ENCODE data around the gene SCGB1A1.
"Not testable (repeated sequence)": the region's sequence is repeated elsewhere in the genome, so short reads cannot be mapped to it uniquely, and the experiment has no call there.

SCGB1A1 gene

DNA sequence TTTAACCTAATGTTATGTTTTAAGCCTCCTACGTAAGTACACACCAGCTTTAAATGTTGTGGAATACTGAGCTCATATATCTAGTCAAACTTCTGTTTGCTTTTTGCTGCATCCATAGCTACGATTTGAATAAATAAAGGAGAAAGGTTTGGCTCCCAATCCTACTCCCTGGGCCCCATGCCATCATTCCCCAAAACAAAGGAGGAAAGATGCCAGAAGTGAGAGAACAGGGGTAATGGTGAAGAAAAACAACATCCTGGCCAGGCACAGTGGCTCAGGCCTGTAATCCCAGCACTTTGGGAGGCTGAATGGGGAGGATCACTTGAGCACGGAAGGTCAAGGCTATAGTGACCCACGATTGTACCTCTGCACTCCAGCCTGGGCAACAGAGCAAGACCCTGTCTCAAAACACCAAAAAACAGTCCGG, 26.5 kb downstream of the SCGB1A1 start:
- Histone ChIP-seq H3K27me3 (peaks cover 50% of the 10 kb centered on the region), H3K4me1 (ENCODE audit: control insufficient read depth in 1 of 2, insufficient read depth in 1 of 2, low read depth in 1 of 2, low read length in 1 of 2) (peaks cover 4 to 7% of the 10 kb centered on the region in 2 experiments), H3K36me3 (no peaks in the 10 kb centered on the region), H3K4me3 (ENCODE audit: low read depth in 1 of 2, low read length in 1 of 2) (no peak overlapping the region), H3K9me3 (no peaks in the 10 kb centered on the region), H3K27ac (no peak overlapping the region)
- TF ChIP-seq, protein P1, sequence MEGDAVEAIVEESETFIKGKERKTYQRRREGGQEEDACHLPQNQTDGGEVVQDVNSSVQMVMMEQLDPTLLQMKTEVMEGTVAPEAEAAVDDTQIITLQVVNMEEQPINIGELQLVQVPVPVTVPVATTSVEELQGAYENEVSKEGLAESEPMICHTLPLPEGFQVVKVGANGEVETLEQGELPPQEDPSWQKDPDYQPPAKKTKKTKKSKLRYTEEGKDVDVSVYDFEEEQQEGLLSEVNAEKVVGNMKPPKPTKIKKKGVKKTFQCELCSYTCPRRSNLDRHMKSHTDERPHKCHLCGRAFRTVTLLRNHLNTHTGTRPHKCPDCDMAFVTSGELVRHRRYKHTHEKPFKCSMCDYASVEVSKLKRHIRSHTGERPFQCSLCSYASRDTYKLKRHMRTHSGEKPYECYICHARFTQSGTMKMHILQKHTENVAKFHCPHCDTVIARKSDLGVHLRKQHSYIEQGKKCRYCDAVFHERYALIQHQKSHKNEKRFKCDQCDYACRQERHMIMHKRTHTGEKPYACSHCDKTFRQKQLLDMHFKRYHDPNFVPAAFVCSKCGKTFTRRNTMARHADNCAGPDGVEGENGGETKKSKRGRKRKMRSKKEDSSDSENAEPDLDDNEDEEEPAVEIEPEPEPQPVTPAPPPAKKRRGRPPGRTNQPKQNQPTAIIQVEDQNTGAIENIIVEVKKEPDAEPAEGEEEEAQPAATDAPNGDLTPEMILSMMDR (IDR thresholded peaks at IDR 0.05): no peak

DNA sequence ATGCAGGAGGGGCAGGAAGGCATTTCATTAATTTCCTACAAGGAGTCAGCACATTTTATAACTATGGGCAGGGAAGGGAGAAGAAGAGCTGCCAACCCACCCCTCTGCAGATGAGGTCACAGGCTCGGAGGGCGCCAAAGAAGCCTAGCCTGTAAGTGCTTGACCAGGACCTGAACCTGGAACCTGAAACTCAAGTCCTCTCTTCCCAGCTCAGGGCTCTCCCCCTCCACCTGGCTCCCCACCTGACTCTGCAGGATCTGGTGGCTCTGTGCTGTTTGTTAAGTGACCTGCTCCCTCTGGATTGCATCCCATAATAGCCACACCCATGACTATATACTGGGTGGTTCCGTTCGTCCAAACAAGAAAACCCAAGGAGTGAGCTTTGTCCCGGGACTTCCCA, 27.3 kb downstream of the SCGB1A1 start:
- TF ChIP-seq, protein P1 (IDR thresholded peaks at IDR 0.05): no peak
- H3K27me3 ChIP-seq: peaks cover 49% of the 10 kb centered on the region
- H3K36me3 ChIP-seq: no peaks in the 10 kb centered on the region
- no peaks in the 10 kb centered on the region for H3K9me3 ChIP-seq
- peaks cover 4 to 7% of the 10 kb centered on the region in 2 experiments for H3K4me1 ChIP-seq (ENCODE audit: control insufficient read depth in 1 of 2, insufficient read depth in 1 of 2, low read depth in 1 of 2, low read length in 1 of 2)
- no peak overlapping the region for H3K27ac ChIP-seq
- no peak overlapping the region for H3K4me3 ChIP-seq (ENCODE audit: low read depth in 1 of 2, low read length in 1 of 2)

DNA sequence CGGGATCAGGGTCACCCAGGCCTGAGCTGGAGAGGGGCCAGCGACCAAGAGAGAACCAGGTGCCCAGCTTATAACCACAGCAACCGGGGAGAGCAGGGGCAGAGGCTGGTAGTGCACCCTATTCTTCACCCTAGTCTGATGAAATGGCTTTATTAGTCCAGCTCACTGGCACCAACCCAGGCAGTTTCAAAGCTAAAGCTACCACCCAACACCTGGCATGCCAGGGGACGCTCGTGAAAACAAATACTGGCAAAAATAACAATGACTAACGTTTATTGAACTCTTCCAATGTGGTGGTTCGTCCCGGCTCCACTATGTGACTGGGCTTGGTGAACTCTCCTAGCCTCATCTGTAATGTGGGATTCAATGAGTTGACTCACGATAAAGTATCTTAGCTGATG, 30.6 kb downstream of the SCGB1A1 start:
- no peak overlapping the region for H3K4me3 ChIP-seq (ENCODE audit: low read depth in 1 of 2, low read length in 1 of 2)
- H3K9me3 ChIP-seq: no peaks in the 10 kb centered on the region
- no peaks in the 10 kb centered on the region for H3K36me3 ChIP-seq
- H3K27me3 ChIP-seq: peaks cover 36% of the 10 kb centered on the region
- TF ChIP-seq, protein P1 (IDR thresholded peaks at IDR 0.05): no peak
- peaks cover 1 to 6% of the 10 kb centered on the region in 2 experiments for H3K4me1 ChIP-seq (ENCODE audit: control insufficient read depth in 1 of 2, insufficient read depth in 1 of 2, low read depth in 1 of 2, low read length in 1 of 2)
- H3K27ac ChIP-seq: no peak overlapping the region

DNA sequence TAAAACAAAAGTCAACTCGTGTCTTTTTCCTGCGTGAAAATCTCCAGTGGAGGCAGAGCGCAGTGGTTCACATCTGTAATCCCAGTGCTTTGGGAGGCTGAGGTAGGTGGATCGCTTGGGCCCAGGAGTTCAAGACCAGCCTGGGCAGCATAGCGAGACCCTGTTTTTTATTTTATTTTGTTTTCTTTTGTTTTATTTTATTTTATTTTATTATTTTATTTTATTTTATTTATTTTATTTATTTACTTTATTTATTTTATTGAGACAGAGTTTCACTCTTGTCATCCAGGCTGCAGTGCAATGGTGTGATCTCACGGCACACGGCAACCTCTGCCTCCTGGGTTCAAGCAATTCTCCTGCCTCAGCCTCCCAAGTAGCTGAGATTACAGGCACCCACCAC, 31.1 kb downstream of the SCGB1A1 start:
- not testable (repeated sequence) for H3K9me3 ChIP-seq; H3K36me3 ChIP-seq; H3K4me3 ChIP-seq (ENCODE audit: low read depth in 1 of 2, low read length in 1 of 2); H3K27ac ChIP-seq; H3K4me1 ChIP-seq (ENCODE audit: control insufficient read depth in 1 of 2, insufficient read depth in 1 of 2, low read depth in 1 of 2, low read length in 1 of 2)
- H3K27me3 ChIP-seq: peaks cover 31% of the 10 kb centered on the region

DNA sequence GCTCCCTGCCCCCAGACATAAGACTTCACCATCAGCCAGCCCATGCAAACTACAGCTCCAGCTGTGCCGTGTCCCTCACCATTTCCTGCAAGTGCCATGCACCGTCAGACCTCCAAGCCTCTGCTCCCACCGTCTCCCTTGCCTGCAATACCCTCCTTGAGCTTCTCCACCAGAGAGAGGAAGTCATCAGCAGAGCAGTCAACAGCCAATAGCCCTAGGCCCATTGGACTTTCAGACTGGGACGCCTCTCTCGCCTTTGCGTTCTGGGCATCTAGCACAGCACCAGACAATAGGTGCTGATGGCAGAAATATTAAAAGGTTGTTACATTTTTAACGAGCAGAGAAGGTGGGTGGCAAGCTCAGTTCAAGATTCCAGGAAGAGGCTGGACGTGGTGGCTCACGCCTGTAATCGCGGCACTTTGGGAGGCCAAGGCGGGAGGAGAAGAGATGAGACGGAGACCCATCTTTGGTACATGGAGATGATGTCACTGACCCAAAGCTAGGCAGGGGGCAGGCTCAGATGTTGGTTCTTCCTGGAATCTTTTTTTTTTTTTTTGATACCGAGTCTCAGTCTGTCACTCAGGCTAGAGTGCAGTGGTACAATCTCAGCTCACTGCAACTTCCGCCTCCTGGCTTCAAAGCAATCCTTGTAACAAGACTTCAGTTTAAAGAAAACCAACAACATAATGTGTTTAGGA, 31.9 kb downstream of the SCGB1A1 start:
- Histone ChIP-seq H3K36me3 (no peaks in the 10 kb centered on the region), H3K9me3 (no peaks in the 10 kb centered on the region), H3K4me3 (ENCODE audit: low read depth in 1 of 2, low read length in 1 of 2) (no peak overlapping the region), H3K27ac (no peak overlapping the region), H3K27me3 (peaks cover 23% of the 10 kb centered on the region), H3K4me1 (ENCODE audit: control insufficient read depth in 1 of 2, insufficient read depth in 1 of 2, low read depth in 1 of 2, low read length in 1 of 2) (no peaks in the 10 kb centered on the region)
- TF ChIP-seq, protein P1 (IDR thresholded peaks at IDR 0.05): no peak

DNA sequence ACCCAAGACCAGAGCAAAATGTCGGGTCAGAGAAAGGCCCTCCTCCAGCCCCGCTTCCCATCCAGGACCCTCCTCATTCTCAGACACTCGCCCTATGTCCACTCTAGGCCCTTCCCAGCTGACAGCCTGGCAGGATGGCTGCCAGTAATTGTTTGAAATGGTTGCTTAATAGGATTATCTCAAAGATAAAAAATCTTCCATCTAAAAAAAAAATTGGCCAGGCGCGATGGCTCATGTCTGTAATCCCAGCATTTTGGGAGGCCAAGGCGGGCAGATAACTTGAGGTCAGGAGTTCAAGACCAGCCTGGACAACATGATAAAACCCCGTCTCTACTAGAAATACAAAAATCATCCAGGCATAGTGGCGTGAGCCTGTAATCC, 32.4 kb downstream of the SCGB1A1 start:
- H3K4me1 ChIP-seq (ENCODE audit: control insufficient read depth in 1 of 2, insufficient read depth in 1 of 2, low read depth in 1 of 2, low read length in 1 of 2): no peaks in the 10 kb centered on the region
- no peak overlapping the region for H3K27ac ChIP-seq
- TF ChIP-seq, protein P1 (IDR thresholded peaks at IDR 0.05): no peak

More for the DNA sequence above, 32.4 kb downstream of the SCGB1A1 start:
- H3K9me3 ChIP-seq: no peaks in the 10 kb centered on the region
- H3K4me3 ChIP-seq (ENCODE audit: low read depth in 1 of 2, low read length in 1 of 2): no peak overlapping the region
- no peaks in the 10 kb centered on the region for H3K36me3 ChIP-seq
- H3K27me3 ChIP-seq: peaks cover 18% of the 10 kb centered on the region

All from neutrophil (primary cell).